IPS-18c (cell line): ENCODE measurements around the gene WDR1.
"Not testable (repeated sequence)": the region's sequence is repeated elsewhere in the genome, so short reads cannot be mapped to it uniquely, and the experiment has no call there.

Experiments used
- H3K4me3 ChIP-seq: 2 replicates; pipeline ENCODE4 v1.7.0; 2013; ENCODE audit warnings: low read depth, mild to moderate bottlenecking, low read length, moderate library complexity; ENCODE audit not compliant: insufficient read depth
- H3K9me3 ChIP-seq: one replicate; pipeline ENCODE4 v1.6.1; 2013; ENCODE audit warnings: mild to moderate bottlenecking, low read length, moderate library complexity; ENCODE audit not compliant: control insufficient read depth, insufficient read depth

The WDR1 gene

DNA sequence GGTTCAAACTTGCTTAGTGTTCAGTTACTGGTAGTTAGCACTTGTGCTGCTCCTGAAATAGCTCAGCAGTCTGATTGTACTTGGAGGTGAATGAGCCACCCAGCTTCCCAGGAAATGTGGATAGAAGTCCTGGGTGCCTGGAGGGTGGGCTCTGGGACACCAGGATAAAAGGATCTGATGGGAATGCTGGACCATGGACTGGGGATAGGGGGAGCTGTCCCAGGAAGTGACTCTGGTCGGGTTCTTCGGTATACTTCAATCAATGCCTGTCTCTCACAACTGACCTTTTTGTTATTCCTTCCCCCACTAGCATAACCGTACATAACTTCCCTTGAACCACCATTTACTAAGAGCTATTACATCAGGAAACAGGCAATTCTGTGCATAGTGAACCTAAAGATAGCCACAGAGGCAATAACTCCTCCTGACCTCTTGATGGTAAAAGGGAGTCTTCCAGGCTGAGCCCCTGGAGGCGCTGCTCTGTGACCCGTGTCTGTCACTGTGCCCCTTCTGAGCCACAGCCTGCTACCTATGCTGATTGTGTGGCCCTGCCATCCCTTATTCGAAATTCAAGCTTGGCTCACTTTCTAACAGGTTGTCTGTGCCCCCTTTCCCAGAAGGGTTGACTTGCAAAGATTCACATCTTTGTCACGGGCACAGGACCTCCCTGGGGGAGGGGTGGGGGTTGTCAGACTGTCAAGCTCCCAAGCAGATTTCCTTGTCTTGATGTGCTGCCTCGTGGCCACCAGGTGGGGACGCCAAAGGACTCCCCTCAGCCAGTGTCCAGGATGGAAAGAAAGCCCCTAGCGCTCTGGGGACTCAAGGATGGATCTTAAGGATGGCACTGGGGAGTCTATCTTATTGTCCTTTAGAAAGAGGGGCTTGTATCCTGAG, 24.5 kb upstream of the WDR1 start:
- no peak overlapping the region for H3K4me3 ChIP-seq
- no peaks in the 10 kb centered on the region for H3K9me3 ChIP-seq

DNA sequence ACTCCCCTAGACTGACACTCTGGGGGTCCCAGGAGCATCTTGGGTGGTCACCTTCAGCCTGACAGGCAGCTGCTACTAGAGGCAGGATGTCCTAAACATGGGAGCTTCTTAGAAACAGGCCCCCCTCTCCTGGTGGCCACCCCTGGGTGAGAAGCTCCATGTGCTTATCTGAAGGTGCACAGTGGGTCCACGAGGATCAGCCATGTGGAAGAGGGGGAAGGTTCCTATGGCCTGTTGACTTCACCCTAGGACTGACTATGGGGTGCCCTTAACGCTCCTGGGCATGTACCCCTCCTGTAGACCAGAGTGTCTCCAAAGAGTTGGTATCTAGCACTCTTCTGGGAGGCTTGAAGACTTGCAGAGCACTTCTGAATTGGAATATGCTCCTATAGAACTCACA, 22.9 kb upstream of the WDR1 start:
- Histone ChIP-seq H3K4me3 (no peak overlapping the region), H3K9me3 (no peaks in the 10 kb centered on the region)

DNA sequence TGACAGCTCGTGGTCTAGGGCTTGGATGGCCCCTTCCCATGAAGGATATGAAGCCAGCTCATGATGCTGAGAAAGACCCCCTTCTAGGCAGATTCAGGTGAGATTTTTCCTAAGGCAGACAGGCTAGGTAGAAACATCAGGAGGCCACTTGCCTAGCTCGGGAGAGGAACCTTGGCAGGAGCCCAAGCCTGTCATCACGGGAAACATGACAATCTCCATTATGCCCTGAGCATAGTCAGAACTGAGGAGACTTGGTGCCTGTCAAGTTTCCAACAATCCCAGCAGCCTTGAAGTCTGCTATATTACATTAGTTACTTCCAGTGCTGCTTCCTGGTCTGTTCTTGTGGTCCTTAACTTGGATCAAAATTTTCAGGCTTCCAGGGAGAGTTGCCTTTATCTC, 18.7 kb upstream of the WDR1 start:
- Histone ChIP-seq H3K9me3 (no peaks in the 10 kb centered on the region), H3K4me3 (no peak overlapping the region)

DNA sequence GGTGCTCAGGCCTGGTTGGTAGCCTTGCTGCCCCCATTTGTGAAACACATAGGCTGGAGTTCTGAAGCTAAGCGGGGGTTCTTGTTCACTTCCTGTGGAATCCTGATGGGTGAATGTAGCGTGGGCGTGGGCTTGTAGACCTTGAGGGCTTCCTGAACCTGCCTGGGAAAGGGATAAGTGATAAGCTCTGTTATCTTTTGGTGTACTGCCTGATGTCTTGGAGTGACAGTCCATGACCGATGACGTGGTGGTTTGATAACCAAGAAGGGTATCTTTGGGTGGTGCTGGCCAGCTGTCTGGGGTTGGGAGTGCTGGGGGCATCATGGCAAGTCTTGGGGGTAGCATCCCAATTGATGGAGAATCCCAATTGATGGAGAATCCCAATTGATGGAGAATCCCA, 17.5 kb upstream of the WDR1 start:
- Histone ChIP-seq H3K4me3 (no peak overlapping the region), H3K9me3 (no peaks in the 10 kb centered on the region)

DNA sequence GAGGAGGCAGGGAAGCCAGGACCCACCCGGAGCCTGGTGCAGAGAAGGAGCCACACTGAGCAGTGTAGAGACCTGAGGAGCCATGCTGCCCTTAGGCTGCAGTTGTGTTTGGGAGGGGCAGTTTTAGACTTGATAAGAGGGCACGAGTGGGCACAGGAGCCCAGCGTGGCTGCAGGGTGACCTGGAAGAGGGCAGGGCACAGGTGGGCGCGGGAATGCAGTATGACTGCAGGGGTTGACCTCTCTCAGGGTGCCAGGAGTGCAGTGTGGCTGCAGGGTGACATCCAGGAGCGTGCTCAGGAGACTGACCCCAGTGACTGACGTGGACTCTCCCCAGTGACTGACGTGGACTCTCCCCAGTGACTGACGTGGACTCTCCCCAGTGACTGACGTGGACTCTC, 14.6 kb upstream of the WDR1 start:
- no peak overlapping the region for H3K4me3 ChIP-seq
- H3K9me3 ChIP-seq: no peaks in the 10 kb centered on the region

DNA sequence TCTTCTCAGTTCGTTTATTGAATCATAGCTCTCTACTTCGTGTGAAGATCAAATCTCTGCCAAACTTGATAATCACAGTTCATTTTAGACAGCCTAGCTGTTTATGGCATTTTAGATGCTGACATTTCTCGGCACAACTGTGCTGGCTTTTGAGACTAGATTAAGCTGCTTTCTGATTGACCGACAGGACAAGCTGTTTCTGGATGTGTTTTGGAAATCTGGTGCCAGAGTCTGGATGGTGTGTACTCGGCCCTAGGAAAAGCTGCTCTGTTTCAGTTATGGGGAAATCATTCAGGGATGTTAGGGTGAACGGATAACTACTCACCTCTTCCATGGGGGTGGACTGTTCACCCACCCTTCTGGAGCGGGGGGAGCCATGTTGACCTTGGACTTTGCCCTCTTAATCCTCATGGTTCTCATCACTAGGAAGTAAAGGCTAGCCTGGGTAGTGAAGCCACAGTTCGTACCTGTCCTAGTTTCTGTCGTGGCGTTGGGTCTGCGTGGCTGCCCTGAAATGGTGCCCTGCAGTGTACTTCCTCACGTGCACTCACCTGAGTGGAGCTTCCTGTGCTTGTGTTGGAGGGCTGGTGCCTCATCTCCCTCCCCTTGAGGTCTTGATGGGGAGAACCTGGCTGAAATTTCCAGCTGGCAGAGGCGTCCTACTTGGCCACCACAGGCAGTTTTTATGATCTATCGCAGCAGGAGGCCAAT, 13.7 kb upstream of the WDR1 start:
- no peaks in the 10 kb centered on the region for H3K9me3 ChIP-seq
- no peak overlapping the region for H3K4me3 ChIP-seq

DNA sequence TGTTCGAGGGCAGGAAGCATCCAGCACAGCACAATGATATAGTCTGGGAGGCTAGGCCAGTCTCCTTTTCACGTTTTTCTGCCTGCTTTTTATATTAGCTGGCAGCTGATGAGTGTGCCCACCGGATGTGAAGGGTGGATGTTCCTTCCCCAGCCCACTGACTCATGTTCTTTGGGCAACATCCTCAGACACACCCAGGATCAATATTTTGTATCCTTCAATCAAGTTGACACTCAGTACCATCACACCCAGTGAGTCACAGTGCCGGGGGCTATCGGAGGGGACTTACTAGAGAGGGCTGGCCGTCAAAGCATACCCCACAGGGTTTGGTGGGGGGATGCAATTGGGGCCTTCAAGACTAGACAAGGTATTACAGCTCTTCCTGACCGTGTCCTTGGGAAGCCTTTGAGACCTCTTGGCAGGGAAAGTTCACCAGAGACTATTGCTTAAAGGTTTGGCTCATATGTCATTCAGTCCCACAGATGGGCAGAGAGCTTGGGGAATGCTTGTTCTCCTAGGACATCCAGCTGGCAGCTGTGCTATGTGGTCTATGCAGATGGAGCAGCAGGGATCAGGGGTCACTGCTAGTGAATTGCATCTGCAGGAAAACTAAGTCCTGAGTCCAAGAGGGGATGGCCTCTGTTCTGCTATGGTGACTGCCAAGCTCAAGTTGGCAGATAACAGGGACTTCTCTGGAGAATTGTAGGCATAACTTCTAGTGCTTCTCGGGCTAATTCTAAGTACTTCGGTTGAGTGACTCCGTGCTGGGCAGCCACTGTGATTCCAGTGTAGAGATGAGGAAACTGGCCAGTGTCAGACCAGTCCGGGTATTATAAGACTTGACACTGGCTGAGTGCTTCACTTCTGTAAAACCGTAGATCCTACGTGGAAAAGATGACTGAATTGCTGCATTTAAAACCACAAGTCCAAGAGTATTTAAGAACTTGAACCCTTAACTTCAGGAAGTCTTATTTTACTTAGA, 12.9 kb upstream of the WDR1 start:
- no peak overlapping the region for H3K4me3 ChIP-seq
- no peaks in the 10 kb centered on the region for H3K9me3 ChIP-seq

DNA sequence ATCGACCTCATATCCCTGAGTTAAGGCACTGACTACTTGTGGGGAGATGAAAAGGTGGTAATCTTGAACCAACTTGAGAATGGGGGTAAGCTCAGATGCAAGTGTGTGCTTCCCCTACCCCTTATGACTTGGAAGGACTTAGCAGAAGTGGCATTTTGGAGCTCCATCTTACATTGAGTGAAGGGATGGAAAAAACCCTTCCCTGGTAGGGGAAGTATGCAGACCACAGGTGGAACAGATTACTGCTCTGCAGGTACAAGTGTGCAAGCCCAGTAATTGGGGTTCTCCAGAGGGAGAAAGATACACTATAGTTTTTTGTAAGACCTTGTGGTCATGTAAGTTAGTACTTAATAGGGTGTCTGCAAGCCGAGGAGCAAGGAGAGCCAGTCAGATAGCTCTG, 12.2 kb upstream of the WDR1 start:
- no peak overlapping the region for H3K4me3 ChIP-seq
- H3K9me3 ChIP-seq: no peaks in the 10 kb centered on the region

DNA sequence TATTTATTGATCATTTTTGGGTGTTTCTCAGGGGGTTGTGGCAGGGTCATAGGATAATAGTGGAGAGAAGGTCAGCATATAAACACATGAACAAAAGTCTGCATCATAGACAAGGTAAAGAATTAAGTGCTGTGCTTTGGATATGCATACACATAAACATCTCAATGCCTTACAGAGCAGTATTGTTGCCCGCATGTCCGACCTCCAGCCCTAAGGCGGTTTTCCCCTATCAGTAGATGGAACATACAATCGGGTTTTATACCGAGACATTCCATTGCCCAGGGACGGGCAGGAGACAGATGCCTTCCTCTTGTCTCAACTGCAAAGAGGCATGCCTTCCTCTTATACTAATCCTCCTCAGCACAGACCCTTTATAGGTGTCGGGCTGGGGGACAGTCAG, 10.9 kb upstream of the WDR1 start:
- H3K9me3 ChIP-seq, H3K4me3 ChIP-seq: not testable (repeated sequence)

DNA sequence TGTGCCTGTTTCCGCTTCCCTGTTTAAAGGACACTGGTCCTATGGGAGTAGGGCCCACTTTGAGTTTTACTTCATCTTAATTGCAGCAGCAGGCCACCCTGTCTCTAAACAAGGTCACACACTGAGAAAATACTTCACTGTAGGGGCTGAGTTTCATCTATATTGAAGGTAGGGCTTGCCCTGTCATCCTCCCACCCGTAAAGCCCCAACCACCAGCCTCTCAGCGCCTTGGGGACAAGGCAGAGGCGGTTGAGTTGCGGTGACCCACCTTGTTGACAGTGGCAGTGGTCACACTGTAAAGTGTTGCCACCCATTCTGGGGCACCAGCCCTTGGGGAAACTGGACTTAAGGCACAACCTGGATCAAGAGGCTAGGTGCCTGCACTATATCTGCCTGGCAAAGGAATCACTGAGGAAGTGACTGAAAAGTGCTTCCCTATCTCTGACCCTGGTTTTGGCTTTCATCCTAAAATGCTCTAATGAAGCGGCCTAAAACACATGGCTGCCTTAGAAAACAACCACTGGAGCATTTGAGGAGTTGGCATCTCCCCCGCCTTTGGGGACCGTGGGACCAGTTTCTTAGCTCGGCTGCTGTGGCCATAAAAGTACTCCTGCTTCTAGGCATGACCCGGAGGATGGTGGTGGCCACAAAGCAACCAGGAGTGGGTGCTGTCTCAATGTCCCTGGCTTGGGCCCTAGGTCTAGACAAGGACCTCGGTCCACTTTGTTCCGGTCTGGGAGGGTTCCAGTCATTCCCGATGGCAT, 7.8 kb upstream of the WDR1 start:
- Histone ChIP-seq H3K9me3 (no peaks in the 10 kb centered on the region), H3K4me3 (no peak overlapping the region)

DNA sequence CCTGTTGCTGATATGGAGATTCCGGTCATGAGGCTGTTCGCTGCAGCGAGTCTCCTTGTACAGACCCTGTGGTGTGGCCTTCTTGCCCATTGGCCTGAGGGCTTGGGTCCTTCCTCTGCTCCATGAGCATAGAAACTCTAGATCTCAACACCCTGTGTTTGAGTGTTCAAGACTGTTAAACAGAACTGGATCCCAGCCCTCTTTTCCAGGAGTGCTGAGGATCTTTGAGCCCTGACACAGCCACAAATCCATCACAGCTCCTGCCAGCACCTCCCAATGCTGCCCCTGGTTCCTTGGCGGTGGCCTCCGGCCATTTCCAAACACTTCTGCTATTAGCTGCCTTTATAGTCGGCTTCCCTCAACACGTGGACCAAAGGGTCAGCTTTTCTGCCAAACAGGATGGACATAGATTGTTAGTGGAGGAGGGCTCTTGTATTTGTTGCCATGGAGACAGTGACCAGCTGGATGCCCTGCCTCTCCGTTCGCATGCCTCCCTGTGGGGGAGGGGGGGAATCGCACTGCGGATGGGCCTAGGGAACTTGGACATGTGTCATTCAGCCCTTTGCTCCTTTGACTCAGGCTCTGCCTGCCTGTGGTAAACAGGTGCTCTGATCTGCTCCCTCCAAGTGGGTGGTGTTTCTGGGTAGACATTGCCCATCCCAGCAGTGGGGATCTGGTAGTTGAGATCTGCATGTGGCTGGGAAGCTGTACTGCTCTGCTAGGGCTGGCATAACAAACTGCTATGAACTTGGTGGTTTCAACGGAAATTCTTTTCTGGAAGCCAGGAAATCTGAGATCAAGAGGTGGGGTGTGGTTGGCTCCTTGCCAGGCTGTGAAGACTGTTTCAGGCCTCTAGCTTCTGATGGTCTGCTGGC, 6.9 kb upstream of the WDR1 start:
- Histone ChIP-seq H3K4me3 (no peak overlapping the region), H3K9me3 (no peaks in the 10 kb centered on the region)

DNA sequence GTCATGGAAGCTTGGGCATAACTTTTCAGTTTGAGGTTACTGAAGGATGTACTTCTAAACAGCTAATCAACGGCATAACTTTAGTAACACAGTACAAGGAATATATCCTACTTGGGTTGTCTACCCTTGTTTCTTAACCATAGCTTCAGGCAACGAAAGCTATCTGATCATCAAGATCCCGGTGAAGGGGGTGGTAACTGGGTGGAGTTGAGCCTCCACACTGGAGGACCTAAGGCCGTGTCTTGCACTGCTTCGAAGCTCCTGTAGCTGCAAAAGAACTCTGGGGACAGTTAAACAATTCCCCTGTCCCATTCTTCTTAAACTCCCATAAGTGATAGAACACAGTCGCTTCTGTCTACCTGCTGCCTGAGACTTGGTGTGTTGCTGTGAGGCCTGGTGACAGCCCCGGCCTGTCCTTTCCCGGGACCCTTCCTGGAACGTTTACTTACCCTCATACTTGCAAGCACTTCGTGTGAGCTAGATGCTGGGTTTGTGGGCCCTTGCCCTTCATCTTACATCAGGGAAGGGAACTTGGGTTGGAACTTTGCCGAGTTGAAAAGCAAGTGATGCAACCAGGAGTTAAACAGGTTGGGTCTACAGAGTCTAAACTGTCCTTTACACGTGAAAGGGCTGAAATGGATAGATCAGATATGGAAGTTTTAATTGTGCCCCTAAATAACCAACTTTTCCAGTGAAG, 5.8 kb upstream of the WDR1 start:
- no peak overlapping the region for H3K4me3 ChIP-seq
- H3K9me3 ChIP-seq: no peaks in the 10 kb centered on the region

DNA sequence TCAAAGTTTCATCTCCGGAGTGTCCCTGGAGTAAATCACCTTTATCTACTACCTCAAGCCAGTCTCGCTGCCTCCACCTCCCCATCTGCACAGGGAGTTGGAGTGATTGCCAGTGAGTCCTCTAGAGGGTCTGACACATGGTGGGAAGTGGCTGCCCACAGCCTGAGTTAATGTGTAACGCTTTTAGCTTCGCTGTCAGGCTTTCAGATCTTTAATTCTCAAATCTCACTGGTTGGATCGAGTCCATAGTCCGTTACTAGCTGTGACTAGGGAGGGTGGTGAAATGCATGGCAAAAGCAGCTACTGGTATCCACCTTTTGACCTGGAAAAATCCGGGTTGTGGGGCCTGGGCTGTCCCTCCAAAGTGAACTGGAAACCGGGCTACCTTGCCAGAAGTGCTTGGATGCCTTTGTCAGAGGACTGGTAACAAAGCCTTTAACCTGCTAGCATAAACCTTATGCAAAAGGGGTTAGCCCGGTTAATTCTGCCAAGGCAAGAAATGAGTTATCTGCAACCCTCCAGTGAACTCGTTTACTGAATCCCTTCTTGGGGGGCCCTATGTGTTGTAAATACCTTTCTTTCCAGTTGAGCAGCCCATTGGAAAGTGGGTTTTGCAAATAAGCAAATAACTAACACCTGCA, 5.1 kb upstream of the WDR1 start:
- Histone ChIP-seq H3K4me3 (no peak overlapping the region), H3K9me3 (no peaks in the 10 kb centered on the region)

DNA sequence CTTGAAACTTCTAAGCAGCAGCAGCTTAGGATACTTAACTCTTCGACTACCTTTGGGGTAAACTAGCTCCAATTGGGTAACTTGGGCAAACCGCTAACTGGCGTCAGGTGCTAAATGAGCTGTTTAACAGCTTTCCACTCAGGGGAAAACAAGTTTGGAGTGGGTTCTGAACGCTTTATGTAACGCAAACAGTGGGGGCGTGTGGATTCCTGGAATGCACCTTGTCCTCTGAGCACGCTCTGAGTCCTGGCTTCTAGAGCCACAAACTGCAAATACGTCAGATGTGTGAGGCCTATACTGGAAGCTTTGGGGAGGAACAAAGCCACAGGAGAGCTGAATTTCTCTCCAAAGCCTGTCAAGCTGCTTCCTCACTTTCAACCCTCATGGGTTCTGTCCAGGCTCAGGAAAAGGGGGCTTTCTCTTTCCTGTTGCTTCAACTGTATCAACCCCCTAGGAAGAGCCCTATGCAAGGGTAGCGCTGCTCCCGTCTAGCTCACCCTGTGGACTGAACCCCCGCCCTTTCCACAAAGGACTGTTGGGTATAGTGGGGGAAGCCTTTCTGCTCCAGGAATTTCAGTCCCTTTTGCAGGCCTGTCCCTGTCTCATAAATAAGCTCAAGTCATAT, 4.5 kb upstream of the WDR1 start:
- no peaks in the 10 kb centered on the region for H3K9me3 ChIP-seq

DNA sequence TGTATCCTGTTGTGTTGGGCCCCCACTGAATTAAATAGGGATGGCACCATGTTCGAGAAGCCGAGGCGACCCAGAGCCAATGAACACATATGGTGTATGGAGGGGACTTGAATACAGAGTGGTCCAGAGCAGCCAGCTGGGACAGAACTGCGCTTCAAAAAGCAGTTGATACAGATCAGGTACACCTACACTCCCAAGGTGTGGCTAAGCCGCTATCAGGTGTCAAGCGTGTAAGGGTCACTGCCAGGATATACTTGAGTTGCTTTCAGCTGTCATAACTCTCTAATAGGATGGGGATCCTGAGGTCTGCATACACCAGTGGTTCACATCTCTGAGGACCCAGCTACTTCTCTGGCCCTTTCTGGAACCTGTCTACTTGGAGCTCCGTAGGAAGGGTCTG, 3.2 kb upstream of the WDR1 start:
- H3K4me3 ChIP-seq: no peak overlapping the region
- no peaks in the 10 kb centered on the region for H3K9me3 ChIP-seq

More for the DNA sequence above, 4.5 kb upstream of the WDR1 start:
- H3K4me3 ChIP-seq: no peak overlapping the region
